ENCODE measurements around the gene ULK1.

Gene ULK1

DNA sequence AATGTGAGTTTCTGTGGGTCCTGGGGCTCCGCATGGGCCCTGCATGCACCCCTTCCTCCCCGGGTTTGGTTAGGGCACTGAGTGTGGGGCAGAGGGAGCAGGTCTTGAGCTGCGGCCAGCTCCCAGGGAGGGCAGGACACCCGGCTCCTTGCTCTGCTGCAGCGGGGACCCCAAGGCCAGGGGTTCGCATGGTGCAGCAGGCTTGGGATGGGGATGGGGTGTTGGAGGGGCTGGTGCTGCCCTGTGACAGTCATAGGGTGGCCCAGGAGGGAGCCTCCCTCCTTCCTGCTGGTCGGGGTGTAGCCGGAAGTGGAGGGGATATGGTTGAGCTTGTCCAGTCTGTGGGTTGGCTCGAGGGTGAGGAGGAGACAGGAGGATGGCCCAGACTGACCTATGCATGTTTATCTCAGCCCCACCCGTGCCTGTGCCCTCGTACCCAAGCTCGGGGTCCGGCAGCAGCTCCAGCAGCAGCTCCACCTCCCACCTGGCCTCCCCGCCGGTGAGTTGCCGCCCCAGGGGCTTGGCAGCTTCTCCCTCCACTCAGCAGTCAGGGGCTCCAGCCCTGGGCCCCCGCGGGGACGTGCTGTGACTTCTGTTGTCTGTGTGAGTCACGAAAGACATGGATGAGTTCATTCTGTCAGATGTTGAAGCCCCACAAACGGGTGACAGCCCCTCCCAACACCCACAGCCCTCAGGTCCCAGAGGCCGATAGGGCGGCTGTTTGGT, 16.0 kb downstream of the ULK1 start:
- TF ChIP-seq, protein P1, sequence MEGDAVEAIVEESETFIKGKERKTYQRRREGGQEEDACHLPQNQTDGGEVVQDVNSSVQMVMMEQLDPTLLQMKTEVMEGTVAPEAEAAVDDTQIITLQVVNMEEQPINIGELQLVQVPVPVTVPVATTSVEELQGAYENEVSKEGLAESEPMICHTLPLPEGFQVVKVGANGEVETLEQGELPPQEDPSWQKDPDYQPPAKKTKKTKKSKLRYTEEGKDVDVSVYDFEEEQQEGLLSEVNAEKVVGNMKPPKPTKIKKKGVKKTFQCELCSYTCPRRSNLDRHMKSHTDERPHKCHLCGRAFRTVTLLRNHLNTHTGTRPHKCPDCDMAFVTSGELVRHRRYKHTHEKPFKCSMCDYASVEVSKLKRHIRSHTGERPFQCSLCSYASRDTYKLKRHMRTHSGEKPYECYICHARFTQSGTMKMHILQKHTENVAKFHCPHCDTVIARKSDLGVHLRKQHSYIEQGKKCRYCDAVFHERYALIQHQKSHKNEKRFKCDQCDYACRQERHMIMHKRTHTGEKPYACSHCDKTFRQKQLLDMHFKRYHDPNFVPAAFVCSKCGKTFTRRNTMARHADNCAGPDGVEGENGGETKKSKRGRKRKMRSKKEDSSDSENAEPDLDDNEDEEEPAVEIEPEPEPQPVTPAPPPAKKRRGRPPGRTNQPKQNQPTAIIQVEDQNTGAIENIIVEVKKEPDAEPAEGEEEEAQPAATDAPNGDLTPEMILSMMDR (IDR thresholded peaks at IDR 0.05; ENCODE audit: low read depth, low read length, missing control alignments): no peak
- no peak overlapping the region for H3K4me3 ChIP-seq (ENCODE audit: low read depth, low read length)
- no peak for DNase-seq (ENCODE audit: low read depth)
- in situ Hi-C loops (cut with HindIII; ENCODE audit: low sequenced_read_pairs): no loop called here

DNA sequence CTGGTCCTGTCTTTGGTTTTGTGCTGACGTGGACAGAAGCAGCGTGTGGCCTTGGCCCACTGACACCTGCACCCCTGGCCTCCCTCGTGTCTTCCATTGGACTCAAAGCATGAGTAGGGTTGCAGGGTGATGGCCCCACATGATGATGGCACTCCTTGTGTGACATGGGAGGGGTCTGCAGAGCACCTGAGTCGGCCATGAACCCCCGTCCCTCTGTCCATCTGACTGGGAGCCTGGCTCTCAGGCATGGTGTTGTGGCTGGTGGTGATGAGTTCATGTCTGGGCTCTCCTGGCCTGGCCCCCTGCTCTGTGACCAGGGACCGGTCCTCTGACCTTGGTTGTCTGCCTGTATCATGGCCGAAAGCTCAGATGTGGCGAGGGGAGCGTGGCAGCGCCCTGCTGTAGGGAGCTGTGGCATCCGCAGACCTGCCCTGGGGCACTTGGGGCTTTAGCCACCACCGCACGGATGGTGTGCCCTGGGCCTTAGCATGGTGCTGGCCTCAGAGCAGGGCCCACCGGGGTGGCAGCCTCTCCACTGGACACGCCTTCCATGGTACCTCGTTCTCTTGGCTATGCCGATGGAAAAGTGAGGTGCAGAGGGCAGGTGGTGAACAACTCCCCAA, 16.7 kb downstream of the ULK1 start:
- in situ Hi-C loops (cut with HindIII; ENCODE audit: low sequenced_read_pairs): no loop called here
- TF ChIP-seq, protein P1 (IDR thresholded peaks at IDR 0.05; ENCODE audit: low read depth, low read length, missing control alignments): no peak
- no peak for DNase-seq (ENCODE audit: low read depth)
- no peak overlapping the region for H3K4me3 ChIP-seq (ENCODE audit: low read depth, low read length)

DNA sequence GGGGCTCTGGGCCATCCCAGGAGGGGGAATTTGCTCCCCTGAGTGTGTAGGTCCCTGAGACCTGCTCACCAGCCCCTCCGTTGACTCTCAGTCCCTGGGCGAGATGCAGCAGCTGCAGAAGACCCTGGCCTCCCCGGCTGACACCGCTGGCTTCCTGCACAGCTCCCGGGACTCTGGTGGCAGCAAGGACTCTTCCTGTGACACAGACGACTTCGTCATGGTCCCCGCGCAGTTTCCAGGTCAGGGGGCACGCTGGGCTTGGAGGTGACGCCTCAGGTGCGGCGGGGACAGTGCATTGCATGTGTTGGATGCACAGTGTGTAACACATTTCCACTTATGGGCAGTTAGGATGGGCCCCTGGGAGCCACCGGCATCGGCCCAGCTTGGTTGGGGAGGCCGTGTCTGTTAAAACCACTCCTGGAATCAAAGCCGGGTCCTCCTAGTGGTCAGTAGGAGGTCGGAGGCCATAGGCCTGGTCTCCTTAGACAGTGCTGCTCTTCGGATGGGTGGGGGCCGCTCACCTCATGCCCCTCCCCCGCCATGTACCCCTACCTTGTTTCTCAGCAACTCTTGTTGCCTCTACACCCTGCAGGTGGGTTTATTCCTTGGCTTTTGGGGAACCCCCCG, 17.5 kb downstream of the ULK1 start:
- DNase-seq (ENCODE audit: low read depth): no peak
- no peak overlapping the region for H3K4me3 ChIP-seq (ENCODE audit: low read depth, low read length)
- TF ChIP-seq, protein P1 (IDR thresholded peaks at IDR 0.05; ENCODE audit: low read depth, low read length, missing control alignments): peak; percentile 2
- in situ Hi-C loops (cut with HindIII; ENCODE audit: low sequenced_read_pairs): no loop called here

DNA sequence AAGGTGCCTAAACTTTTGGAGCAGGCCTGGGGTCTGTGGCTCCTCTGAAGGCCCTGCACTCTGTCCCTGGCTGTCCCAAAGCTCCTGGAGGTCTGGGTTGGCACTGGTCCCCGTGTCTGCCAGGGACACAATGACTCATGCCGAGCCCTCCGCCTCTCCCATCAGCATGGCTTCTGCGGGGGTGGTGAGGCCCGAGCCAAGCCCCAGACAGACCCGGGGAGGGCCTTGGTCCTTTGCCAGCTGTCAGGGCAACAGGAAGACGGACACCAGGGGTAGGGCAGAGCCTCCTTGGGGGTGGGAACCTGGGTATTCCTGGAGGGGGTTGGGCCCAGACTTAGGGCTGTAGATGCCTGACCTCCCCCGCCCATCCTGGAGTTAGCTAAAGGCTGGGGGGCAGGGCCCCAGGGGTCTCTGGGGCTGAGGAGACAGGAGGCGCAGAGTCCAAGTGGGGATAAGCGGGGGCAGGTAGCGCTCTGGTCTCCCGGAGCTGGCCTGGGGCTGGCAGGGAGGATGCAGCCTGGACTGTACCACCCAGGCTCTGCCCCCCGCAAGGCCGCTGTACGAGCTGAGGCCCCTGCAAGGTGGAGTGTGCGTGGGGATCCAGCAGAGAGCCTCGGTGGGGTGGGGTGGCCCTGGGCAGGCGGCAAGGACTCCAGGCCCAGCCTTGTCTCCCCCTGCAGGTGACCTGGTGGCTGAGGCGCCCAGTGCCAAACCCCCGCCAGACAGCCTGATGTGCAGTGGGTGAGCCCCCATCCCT, 18.3 kb downstream of the ULK1 start:
- TF ChIP-seq, protein P1 (IDR thresholded peaks at IDR 0.05; ENCODE audit: low read depth, low read length, missing control alignments): peak; percentile 25
- H3K4me3 ChIP-seq (ENCODE audit: low read depth, low read length): no peak overlapping the region
- DNase-seq (ENCODE audit: low read depth): peak; percentile 42
- in situ Hi-C loops (cut with HindIII; ENCODE audit: low sequenced_read_pairs): no loop called here

DNA sequence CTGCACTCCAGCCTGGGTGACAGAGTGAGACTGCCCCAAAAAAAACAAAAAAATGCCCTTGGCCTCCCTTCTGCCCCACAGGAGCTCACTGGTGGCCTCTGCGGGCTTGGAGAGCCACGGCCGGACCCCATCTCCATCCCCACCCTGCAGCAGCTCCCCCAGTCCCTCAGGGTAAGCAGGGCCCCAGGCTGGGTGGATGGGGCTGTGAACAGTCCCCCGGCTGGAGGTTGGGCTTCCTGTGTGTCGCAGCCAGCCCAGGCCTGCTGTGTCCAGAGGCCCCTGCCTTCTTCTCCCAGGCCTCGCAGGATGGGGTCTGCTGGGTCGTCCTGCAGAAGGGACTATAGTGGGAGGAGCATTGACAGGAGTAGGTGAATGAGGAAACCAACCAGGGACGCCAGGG, 19.2 kb downstream of the ULK1 start:
- no peak for DNase-seq (ENCODE audit: low read depth)
- in situ Hi-C loops (cut with HindIII; ENCODE audit: low sequenced_read_pairs): no loop called here
- H3K4me3 ChIP-seq (ENCODE audit: low read depth, low read length): no peak overlapping the region
- TF ChIP-seq, protein P1 (IDR thresholded peaks at IDR 0.05; ENCODE audit: low read depth, low read length, missing control alignments): no peak

DNA sequence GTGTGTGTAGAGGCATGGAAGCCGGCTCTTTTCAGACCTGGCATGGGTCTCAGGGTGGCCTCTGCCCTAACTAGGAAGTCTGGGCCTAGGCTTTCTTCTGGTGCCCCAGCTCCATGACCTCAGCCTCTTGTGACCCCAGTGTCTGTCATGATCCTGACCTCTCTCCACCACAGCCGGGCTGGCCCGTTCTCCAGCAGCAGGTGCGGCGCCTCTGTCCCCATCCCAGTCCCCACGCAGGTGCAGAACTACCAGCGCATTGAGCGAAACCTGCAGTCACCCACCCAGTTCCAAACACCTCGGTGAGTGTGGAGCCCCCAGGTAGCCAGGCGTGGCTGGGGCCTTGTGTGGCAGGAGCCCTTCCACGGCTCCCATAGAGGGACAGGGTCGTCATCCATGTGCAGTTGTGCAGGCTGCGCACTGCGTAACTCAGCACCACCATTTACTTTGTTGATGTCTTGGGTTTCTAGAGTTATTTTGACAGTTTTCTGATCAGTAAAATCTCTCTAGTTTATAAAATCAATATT, 19.8 kb downstream of the ULK1 start:
- no peak for DNase-seq (ENCODE audit: low read depth)
- no peak overlapping the region for H3K4me3 ChIP-seq (ENCODE audit: low read depth, low read length)
- in situ Hi-C loops (cut with HindIII; ENCODE audit: low sequenced_read_pairs): no loop called here
- TF ChIP-seq, protein P1 (IDR thresholded peaks at IDR 0.05; ENCODE audit: low read depth, low read length, missing control alignments): no peak
